SK-N-SH treated with all-trans-retinoic acid at 6 μM for 48 hours (cell line): Measurements from ENCODE around the gene C17orf75.
"Not testable (repeated sequence)": the region's sequence is repeated elsewhere in the genome, so short reads cannot be mapped to it uniquely, and the experiment has no call there.

Experiments used
- ATAC-seq: fragments of 200-7000 bp; cut with Tn5 transposase; 3 replicates; pipeline ENCODE4 v1.9.1; 2020; ENCODE audit warnings: mild to moderate bottlenecking, moderate library complexity
- ARNTL ChIP-seq: fragments of 450-650 bp; formaldehyde crosslinking; IDR thresholded peaks from 2 replicates; pipeline ENCODE4 v1.5.0; 2020; ENCODE audit warnings: low read depth, mild to moderate bottlenecking, moderate library complexity, borderline replicate concordance
- BACH2 ChIP-seq: fragments of 250-450 bp; sonication (Bioruptor Pico); IDR thresholded peaks from 2 replicates; pipeline ENCODE4 v1.9.0; 2021; ENCODE audit warnings: mild to moderate bottlenecking, borderline replicate concordance
- CREB5 ChIP-seq: fragments of 250-450 bp; sonication (Bioruptor Pico); IDR thresholded peaks from 2 replicates; pipeline ENCODE4 v1.5.1; 2020; ENCODE audit warnings: low read depth, mild to moderate bottlenecking, moderate library complexity
- CSDC2 ChIP-seq: fragments of 250-450 bp; sonication (Bioruptor Pico); IDR thresholded peaks from 2 replicates; pipeline ENCODE4 v1.5.0; 2020; ENCODE audit warnings: mild to moderate bottlenecking, moderate library complexity
- CSRNP3 ChIP-seq: fragments of 250-450 bp; sonication (Bioruptor Pico); IDR thresholded peaks from 2 replicates; pipeline ENCODE4 v1.5.1; 2021; ENCODE audit warnings: mild to moderate bottlenecking, moderate library complexity
- ESRRG ChIP-seq: fragments of 250-450 bp; sonication (Bioruptor Pico); IDR thresholded peaks from 2 replicates; pipeline ENCODE4 v1.6.1; 2021; ENCODE audit warnings: mild to moderate bottlenecking
- GLIS3 ChIP-seq: fragments of 250-450 bp; sonication (Bioruptor Pico); IDR thresholded peaks from 2 replicates; pipeline ENCODE4 v1.5.0; 2020; ENCODE audit warnings: mild to moderate bottlenecking, moderate library complexity
- OSR1 ChIP-seq: fragments of 250-450 bp; sonication (Bioruptor Pico); IDR thresholded peaks from 2 replicates; pipeline ENCODE4 v1.8.0; 2022; ENCODE audit warnings: moderate library complexity, mild to moderate bottlenecking, inconsistent platforms
- PATZ1 ChIP-seq: fragments of 250-450 bp; sonication (Bioruptor Pico); IDR thresholded peaks from 2 replicates; pipeline ENCODE4 v1.8.0; 2020; ENCODE audit warnings: mild to moderate bottlenecking, moderate library complexity, borderline replicate concordance
- POU6F1 ChIP-seq: fragments of 250-450 bp; sonication (Bioruptor Pico); IDR thresholded peaks from 2 replicates; pipeline ENCODE4 v1.8.0; 2021; ENCODE audit warnings: low read depth, mild to moderate bottlenecking, moderate library complexity, borderline replicate concordance
- SNAI2 ChIP-seq: fragments of 250-450 bp; sonication (Bioruptor Pico); IDR thresholded peaks from 2 replicates; pipeline ENCODE4 v1.5.0; 2020; ENCODE audit warnings: mild to moderate bottlenecking, moderate library complexity
- TCF4 ChIP-seq: fragments of 250-450 bp; sonication (Bioruptor Pico); IDR thresholded peaks from 2 replicates; pipeline ENCODE4 v1.8.0; 2021; ENCODE audit warnings: mild to moderate bottlenecking, moderate library complexity, borderline replicate concordance
- TOX ChIP-seq: fragments of 250-450 bp; sonication (Bioruptor Pico); IDR thresholded peaks from 2 replicates; pipeline ENCODE4 v1.8.0; 2021; ENCODE audit warnings: mild to moderate bottlenecking, moderate library complexity, borderline replicate concordance
- TSHZ2 ChIP-seq: fragments of 250-450 bp; sonication (Bioruptor Pico); IDR thresholded peaks from 2 replicates; pipeline ENCODE4 v1.5.0; 2020; ENCODE audit warnings: mild to moderate bottlenecking, moderate library complexity
- ZC3H10 ChIP-seq: fragments of 250-450 bp; sonication (Bioruptor Pico); IDR thresholded peaks from 2 replicates; pipeline ENCODE4 v1.5.1; 2021; ENCODE audit warnings: mild to moderate bottlenecking, moderate library complexity
- ZFP3 ChIP-seq: fragments of 250-450 bp; sonication (Bioruptor Pico); IDR thresholded peaks from 2 replicates; pipeline ENCODE4 v1.5.0; 2020; ENCODE audit warnings: mild to moderate bottlenecking, moderate library complexity
- ZFP30 ChIP-seq: fragments of 450-650 bp; formaldehyde crosslinking; IDR thresholded peaks from 2 replicates; pipeline ENCODE4 v1.5.0; 2022; ENCODE audit warnings: mild to moderate bottlenecking, moderate library complexity
- ZNF70 ChIP-seq: fragments of 450-650 bp; formaldehyde crosslinking; IDR thresholded peaks from 2 replicates; pipeline ENCODE4 v1.5.0; 2020; ENCODE audit warnings: mild to moderate bottlenecking, moderate library complexity
- ZNF8 ChIP-seq: fragments of 450-650 bp; formaldehyde crosslinking; IDR thresholded peaks from 2 replicates; pipeline ENCODE4 v1.5.0; 2020; ENCODE audit warnings: mild to moderate bottlenecking, moderate library complexity

Gene C17orf75

GRCh38 chr17:32356378-32356743 is 14.4 kb upstream of the C17orf75 start:
- ATAC-seq = no peak
- TF ChIP-seq GLIS3 (CRISPR knock-in tag) = no peak
- TF ChIP-seq TCF4 (CRISPR knock-in tag) = no peak
- TF ChIP-seq TOX (CRISPR knock-in tag) = no peak
- TF ChIP-seq ZNF8 = no peak
- no peak for TF ChIP-seq ZNF70
- no peak for TF ChIP-seq CREB5 (CRISPR knock-in tag)
- TF ChIP-seq POU6F1 (CRISPR knock-in tag) = no peak
- no peak for TF ChIP-seq CSRNP3
- no peak for TF ChIP-seq CSDC2 (CRISPR knock-in tag)
- no peak for TF ChIP-seq ZC3H10 (CRISPR knock-in tag)
- TF ChIP-seq PATZ1 (CRISPR knock-in tag) = no peak
- TF ChIP-seq ZFP30 (CRISPR knock-in tag) = no peak
- no peak for TF ChIP-seq TSHZ2
- TF ChIP-seq ESRRG = no peak
- no peak for TF ChIP-seq ARNTL (CRISPR knock-in tag)

GRCh38 chr17:32355649-32356377 is 13.8 kb upstream of the C17orf75 start:
- no peak for TF ChIP-seq ARNTL (CRISPR knock-in tag)
- no peak for TF ChIP-seq ZFP3
- TF ChIP-seq GLIS3 (CRISPR knock-in tag) = no peak
- no peak for ATAC-seq

- ATAC-seq = not testable (repeated sequence)
Observed at GRCh38 chr17:32352734-32353133, 10.8 kb upstream of the C17orf75 start.

GRCh38 chr17:32350666-32351418 is 8.9 kb upstream of the C17orf75 start:
- ATAC-seq = peak; percentile 71
- TF ChIP-seq OSR1 (CRISPR knock-in tag) (no peak), POU6F1 (CRISPR knock-in tag) (no peak), ZC3H10 (CRISPR knock-in tag) (no peak), CREB5 (CRISPR knock-in tag) (no peak), TCF4 (CRISPR knock-in tag) (no peak), SNAI2 (CRISPR knock-in tag) (no peak), BACH2 (no peak)
